GM21447 (cell line): Measurements from ENCODE around the gene CD320.
"Not testable (repeated sequence)": the region's sequence is repeated elsewhere in the genome, so short reads cannot be mapped to it uniquely, and the experiment has no call there.

Experiments used
- ATAC-seq: cut with Tn5 transposase; IDR thresholded peaks from one replicate; pipeline ENCODE4 v1.9.1; 2021; ENCODE audit not compliant: unreplicated experiment

Gene CD320

DNA sequence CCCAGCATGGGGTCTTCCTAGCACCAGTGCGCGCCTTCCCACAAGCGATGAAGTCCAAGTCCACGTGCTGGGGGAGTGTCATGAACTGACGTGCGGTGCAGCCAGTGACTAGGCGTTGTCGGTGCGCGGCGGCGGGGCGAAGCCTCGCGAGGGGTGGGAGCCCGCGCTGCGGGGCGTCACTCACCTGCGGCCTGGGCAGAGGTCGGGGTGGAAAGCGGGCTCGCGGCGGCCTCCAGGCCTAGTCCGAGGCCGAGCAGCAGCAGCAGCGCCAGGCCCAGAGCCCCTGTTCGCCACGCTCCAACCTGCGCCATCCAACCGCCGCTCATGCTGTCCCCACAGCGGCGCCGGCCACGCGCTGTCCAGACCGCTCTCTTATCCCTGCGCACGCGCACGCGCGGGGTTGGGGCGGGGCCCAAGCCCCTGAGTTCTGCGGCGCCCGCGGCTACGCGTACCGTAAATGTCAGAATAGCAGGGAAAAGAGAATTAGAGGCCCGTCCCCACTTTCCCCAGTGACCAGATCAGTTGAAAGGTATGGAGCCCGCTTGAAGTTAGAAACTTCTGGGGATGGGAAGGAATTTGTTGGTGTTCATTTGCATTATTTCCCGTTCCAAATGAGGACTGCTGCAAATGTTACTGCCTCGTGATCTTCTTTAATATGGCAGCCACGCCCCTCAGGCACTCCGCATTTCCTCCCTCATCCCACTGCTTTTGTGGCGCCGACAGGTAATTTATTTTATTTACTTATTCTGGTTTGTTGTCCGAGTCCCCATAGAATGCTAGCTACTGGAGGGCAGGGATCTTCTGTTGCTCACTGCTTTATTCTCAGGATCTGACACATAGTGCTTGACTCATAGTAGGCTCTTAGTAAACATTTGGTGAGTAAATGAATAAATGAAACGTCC lies at the start of gene CD320:
Gene CD320 (minus strand): TSS at position 394 of the 902 bp plus-strand sequence. CDS start 68 bp downstream, at position 326.
- ATAC-seq, result peak; percentile 68

DNA sequence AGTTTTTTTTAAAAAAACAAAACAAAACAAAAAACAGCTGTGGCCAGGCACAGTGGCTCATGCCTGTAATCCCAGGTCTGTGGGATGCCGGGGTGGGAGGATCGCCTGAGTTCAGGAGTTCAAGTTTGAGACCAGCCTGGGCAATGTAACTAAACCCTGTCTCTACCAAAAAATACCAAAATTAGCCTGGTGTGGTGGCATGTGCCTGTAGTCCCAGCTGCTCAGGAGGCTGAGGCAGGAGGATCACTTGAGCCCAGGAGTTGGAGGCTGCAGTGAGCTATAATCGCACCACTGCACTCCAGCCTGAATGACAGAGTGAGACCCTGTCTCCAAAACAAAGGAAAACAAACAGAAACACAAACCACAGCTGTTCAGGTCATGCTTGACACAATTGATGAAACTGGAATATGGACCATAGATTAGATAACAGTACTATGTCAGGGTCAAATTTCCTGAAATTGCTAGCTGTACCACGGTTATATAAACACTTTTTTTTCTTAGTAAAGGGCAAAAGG lies 48.9 kb upstream of the CD320 start:
- no peak for ATAC-seq

DNA sequence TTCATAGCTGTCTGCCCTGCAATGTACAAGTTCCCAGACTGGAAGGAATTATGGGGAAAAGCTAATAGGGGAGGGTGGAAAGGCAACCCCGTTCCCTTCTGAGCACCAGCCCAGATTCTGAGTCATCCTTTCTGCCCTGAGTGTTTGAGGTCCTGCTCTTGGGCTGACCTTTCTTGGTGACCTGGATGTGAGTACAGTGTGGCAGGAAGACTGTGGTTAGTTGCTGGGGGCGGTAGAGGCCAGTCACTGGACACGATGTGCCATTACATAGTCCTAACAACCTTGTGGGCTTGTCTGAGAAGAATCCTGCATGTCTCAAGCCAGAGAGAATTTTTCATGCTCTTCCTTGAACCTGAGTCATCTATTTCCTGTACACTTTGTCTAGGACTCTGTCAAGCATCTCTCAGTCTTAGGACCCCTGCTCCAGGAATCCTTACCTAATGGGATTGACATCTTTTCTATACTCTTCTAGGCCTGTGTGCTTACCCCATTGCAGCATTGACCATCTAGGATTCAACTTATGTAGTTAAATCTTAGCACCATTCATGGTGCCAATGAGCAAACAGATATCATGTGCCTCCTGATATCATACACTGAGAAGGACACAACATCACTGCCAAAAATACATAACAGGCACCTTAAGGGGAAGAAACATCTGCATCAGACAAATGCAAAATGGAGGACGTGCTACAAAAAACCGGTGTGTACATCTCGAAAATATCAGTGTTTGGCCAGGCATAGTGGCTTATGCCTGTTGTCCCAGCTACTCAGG lies 47.7 kb upstream of the CD320 start:
- no peak for ATAC-seq

DNA sequence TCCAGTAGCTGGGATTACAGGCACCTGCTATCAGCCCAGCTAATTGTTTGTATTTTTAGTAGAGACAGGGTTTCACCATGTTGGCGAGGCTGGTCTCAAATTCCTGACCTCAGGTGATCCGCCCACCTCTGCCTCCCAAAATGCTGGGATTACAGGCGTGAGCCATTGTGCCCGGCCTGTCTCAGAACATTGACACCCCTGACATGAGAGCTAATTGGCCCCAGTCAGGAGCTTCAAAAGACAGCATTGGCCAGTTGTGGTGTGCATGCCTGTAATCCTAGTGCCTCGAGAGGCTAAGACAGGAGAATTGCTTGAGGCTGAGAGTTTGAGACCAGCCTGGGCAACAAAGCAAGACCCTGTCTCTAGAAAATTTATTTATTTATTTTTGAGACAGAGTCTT lies 44.7 kb upstream of the CD320 start:
- not testable (repeated sequence) for ATAC-seq

DNA sequence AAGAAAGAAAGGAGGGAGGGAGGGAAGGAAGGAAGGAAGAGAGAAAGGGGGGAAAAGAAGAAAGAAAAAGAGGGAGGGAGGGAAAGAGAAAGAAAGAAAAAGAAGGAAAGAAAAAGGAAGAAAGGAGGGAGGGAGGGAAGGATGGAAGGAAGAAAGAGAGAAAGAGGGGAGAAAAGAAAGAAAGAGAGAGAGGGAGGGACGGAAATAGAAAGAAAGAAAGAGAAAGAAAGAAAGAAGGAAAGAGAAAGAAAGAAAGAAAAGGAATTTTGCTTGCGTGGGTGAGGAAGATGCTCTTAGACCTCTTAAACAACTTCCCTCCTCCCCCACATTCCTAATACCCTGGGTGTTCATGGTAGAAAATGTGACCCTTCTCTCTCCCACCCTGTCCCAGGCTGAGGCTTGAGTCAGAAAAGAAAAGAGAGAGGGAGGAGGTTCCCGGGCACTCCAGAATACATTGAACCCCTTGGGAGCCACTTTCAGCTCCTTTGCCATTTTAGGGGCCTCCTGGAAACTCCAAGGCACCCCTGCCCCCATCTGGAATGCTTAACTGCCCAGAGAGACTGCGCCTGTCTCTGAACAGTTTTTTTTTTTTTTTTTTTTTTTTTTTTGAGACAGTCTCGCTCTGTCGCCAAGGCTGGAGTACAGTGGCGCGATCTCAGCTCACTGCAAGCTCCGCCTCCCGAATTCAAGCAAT lies 44.1 kb upstream of the CD320 start:
- ATAC-seq, result no peak

DNA sequence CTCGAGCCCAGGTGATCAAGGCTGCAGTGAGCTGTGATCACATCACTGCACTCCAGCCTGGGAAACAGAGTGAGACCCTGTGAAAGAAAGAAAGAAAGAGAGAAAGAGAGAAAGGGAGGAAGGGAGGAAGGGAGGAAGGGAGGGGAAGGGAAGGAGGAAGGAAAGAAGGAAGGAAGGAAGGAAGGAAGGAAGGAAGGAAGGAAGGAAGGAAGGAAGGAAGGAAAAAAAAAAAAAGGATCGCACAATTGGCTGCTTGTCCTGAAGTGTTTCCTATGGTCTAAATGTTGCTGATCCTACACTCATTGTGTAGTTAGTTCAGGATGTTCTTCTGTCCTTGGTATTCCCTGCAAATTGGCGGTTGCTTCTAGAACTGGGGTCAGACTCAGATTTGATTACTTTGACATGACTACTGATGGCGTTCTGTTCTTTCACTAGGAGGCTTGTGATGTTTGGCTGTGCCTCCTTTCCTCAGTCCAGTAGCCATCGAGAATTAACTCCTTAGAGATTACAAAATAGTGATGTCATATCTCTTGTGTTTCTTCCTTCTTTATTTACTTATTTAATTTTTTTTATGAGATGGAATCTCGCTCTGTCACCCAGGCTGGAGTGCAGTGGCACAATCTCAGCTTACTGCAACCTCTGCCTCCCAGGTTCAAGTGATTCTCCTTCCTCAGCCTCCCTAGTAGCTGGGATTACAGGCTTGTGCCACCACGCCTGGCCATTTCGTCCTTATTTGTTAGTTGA lies 41.6 kb upstream of the CD320 start:
- not testable (repeated sequence) for ATAC-seq

DNA sequence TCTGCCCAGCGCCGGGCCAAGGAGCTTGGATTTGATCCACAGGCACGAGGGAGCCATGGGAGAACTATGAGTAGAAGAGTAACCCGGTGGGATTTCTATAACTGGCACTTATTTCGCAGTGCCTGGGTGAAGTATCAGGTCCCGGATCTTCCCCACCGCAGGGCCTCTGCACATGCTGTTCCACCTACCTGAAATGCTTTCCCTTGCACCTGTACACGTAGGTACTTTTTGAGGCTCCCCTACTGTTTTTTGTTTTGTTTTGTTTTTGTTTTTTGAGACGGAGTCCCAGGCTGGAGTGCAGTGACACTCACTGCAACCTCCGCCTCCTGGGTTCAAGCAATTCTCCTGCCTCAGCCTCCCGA lies 35.3 kb upstream of the CD320 start:
- ATAC-seq, result no peak

DNA sequence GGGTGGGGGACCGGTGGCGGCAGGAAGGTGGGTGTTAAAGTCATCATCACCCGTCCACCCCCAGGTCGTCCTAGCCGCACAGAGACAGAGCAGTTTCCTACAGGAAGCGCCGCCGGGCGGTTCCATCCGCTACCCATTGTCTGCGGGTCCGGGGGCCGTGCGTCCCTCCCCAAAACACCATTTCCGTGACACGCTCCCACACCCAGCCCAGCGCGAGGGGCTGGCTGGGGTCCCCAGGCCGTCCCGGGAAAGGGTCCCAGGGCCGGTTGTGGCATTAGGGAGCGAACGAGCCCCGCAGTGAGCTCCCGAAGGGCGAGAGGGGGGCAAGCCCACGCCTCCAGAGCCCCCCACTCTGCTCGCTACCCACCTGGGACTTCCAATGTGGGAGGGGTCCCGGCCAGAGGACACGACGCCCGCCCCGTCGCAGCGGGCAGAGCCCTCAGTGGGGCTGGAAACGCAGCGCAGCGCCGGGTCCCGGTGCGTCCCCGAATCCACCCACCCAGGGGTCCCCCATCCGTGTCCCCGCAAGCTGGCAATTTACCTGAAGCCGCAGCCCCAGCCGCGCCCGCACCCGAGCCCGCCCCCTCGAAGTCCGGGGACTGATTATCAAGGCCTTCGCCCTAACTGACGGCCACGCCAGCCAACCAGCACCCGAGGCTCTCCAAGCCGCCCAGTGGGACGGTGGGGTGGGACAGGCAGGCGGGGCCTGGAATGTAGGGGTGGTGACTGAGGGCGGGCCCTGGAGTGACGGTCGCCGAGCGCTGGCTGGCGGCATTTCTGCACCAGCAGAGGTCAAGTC lies 34.7 kb upstream of the CD320 start, which contains the start of gene KANK3:
Gene KANK3 (minus strand): TSS at position 579 of the 799 bp plus-strand sequence. CDS start 5,434 bp downstream, outside the sequence.
- peak; percentile 86 for ATAC-seq

DNA sequence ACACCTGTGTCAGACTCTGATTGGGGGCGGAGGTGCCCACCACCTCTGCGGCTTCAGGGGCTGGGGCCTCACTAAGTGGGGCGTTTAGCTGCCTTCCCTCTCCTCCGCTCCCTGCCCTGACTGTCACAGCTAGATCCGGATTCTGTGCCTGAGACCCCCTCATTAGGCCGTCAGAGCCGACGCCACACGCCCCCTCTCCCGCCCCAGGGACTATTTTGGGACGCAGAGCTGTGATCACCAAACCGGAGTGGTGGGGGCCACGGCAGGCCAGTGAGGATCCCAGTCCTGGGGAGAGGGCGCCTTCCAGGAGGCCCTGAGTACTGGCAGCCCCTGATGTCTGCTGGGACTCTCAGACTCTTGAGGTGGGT lies 34.1 kb upstream of the CD320 start:
- ATAC-seq, result no peak

DNA sequence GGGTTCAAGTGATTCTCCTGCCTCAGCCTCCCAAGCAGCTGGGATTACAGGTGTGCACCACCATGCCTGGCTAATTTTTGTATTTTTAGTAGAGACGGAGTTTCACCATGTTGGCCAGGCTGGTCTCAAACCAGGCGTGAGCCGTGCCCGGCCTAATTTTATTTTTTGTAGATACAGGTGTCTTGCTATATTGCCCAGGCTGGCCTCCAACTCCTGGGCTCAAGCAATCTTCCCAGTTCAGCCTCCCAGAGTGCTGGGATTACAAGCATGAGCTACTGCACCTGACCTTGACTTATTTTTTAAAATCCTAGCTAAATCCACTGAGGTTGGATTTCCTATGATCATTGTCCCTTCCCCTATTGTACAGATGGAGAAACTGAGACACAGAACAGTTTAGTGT lies 33.3 kb upstream of the CD320 start:
- not testable (repeated sequence) for ATAC-seq

DNA sequence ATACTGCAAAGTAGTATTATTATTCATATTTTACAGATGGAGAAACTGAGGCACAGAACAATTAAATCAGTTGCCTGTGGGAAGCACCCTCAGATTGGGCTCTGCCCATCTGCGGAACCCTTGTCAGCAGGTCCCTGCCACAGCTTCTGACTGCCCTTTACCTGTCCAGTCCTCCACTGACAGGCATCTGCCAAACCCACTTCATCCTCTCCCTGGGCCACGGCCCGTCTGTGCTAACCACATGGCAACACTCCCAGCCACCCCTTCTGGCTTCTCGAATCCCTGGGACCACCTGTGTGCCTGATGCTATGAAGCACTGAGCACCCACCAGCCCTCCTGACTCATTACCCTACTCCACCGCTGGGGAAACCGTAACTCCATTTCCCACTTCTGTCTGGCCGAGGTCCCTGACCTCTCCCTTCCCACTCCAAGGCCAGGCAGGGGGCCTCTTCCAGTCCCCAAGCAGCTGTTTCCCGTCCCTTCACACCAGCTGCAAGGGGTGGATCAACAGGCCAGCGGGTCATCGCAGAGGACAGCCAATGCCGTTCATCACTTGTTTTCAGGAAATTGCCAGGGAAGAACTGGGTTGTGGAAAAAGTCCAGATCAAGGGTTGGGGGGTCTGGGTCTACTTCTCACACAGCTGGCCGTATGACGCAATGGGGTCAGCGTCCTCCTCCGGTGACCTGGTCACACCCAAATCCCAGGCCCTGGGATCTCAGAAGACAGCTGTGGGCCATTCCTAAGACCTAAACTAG lies 32.4 kb upstream of the CD320 start:
- ATAC-seq, result no peak

DNA sequence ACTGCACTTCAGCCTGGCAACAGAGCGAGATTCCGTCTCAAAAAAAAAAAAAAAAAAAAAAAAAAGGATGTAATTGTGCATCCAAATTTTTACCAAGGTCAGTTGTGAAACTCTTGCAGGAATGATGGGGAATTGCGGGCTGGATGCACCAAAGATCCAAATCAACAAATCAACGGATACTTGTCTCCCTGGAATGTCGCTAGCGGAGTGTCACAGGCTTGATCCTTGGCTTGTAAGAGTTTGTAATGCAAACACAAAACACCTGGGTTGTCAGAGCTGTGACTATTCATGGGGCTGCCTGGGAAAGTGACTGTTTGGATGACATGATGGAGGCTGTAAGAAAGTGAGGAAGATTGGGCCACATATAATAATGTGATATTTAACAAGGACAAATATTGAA lies 30.7 kb upstream of the CD320 start:
- no peak for ATAC-seq

DNA sequence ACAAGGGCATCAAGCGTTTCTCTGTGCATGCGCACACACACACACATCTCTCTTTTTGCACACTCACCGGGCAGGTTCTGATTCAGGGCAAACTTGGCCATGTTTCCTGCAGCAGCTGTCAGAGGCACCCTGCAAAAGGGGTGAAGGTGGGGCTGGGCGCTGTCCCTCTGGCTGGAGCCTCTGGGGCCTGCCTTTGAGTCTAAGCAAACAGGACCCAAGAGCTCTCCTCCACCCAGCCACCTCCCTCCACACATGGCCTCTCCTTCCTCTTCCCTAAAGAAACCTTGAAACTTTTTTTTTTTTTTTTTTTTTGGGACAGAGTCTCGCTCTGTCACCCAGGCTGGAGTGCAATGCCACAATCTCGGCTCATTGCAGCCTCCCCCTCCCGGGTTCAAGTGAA lies 29.6 kb upstream of the CD320 start:
- ATAC-seq, result no peak

DNA sequence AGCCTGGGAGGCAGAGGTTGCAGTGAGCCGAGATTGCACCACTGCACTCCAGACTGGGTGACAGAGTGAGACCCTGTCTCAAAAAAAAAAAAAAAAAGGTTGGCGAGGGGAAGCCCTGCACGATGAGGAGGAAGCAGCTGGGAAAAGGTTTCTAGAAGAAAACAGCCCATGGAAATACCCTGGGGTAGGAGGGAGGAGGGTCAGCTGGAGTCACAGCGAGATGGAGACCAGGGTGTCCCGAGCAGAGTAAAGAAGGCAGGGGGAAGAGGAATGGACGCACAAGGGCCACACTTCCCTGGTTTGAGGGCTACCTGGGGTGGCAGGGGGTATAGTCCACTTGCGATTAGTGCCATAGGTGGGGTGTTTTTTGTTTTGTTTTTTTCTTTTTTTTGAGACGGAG lies 28.5 kb upstream of the CD320 start:
- no peak for ATAC-seq

DNA sequence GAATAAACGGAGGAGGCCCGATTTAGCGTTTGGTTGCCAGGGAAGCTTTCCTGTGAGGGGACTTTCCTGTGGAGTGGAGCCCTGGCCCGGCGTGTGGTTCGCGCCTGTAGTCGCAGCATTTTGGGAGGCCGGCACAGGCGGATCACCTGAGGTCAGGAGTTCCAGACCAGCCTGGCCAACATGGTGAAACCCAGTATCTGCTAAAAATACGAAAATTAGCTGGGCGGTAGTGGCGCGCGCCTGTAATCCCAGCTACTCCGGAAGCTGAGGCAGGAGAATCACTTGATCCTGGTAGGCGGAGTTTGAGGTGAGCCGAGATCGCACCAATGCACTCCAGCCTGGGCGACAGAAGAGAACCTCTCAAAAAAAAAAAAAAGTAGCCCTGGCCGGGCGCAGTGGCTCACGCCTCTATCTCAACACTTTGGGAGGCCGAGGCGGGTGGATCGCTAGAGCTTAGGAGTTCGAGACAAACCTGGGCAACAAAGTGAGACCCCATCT lies 28.0 kb upstream of the CD320 start:
- ATAC-seq, result no peak

DNA sequence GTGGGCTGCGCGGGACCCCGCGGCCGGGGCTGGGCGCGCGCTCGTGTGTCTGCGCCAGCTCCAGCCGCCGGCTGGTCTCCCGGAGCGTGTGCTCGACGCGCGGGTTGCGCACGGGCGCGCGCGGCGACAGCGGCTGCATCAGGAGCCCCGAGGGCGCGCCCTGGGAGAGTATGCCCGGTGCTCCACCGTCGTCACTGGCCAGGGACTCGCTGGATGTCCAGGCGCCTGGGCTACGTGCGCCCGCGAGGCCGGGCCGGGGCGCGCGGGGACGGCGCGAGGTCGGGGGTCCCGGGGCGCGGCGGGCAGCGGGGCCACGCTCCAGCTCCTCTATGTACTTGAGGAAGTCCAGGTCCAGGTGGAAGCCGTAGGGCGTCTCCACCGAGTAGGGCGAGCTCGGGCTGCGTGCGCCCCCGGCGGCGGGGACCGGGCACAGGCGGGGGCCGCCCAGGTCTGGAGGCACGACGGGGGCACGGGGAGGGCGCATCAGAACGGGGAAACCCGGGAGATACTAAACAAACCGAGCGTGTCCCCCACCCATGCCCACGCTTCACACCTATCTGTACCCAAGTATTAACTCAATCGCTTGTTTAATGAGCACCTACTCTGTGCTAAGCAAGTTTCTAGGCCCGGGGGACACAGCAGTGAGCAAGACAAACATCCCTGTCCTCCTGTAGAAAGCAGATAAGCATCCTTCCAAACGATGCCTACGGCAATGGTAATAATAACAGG lies 27.3 kb upstream of the CD320 start:
- ATAC-seq, result no peak

DNA sequence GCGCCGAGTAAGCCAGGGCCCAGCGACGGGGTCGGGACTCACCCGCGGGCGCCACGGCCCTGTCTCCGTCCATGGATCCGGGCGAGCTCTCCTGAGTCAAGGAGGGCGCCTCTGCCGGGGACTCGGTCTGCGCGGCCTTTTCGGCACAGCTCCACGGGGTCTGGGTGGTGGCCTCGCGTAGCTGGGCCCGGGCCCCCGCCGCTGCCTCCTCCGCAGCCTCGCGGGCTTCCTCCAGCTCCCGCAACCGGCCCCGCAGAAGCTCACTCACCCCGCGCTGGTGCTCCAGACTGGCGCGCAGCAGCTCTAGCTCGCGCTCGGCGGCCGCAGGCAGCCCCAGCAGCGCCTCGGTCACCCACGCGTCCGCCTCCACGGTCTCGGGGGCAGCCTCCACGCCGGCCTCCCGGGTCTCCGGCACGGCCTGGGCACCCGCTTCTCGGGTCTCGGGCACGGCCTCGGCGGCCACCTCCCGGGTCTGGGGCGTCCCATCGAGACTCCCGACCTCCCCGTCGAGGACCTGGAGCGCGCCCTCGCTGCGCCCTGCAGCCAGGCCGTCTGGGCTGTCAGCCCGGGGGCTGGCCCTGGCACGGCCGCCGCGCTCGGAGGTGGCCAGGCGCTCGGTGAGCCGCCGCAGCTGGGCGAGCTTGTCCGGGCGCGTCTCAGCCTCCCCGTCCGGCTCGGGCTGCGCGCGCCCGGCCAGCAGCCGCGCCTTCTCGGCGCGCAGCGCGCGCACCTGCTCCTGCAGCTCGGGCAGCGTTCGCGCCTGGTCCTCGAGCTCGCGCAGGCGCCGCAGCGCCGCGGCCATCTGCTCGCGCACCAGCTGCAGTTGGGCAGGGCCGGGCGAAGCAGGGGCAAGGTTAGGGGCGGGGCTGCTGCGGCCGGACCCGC lies 26.5 kb upstream of the CD320 start:
- no peak for ATAC-seq
